H1 (cell line): Measurements from ENCODE around the gene SEC24C. TPM values are rescaled to one million over a fixed set of nuclear protein-coding genes. Genes with fewer than 3 reads are reported as not detected.
"Not testable (repeated sequence)": the region's sequence is repeated elsewhere in the genome, so short reads cannot be mapped to it uniquely, and the experiment has no call there.

ENCODE experiments used
- CTCF ChIA-PET: fragments of 300-600 bp; sonication (Branson Sonifier 250); formaldehyde crosslinking; loops from one replicate; lab custom pipeline; 2021; ENCODE audit not compliant: partially characterized antibody; lab: Charles Lee
- POLR2A ChIA-PET: fragments of 300-600 bp; sonication (Branson Sonifier 250); formaldehyde crosslinking; loops from one replicate; lab custom pipeline; 2021; ENCODE audit warnings: inconsistent platforms; ENCODE audit not compliant: partially characterized antibody; lab: Charles Lee
- DNase-seq, 2 experiments: peaks; one replicate each; pipeline versions ENCODE4 v3.0.0 to v3.0.0-alpha.2; 2010 to 2022; ENCODE audit warnings: low spot score in 2 of 2, low read depth in 1 of 2, mixed read lengths in 1 of 2
- FAIRE-seq: peaks from 2 replicates; lab custom pipeline; 2011; peaks lifted over from hg19 to GRCh38; lab: Jason Lieb, UNC
- H2AFZ ChIP-seq: 2 replicates; pipeline ENCODE4 v1.8.1; 2012; ENCODE audit warnings: low read length, inconsistent platforms
- H2AK5ac ChIP-seq: 2 replicates; pipeline ENCODE4 v1.6.1; 2013; ENCODE audit warnings: low read depth, low read length
- H2BK120ac ChIP-seq: replicated peaks from 2 replicates; pipeline ENCODE3; 2013; ENCODE audit warnings: low read depth, low read length, inconsistent platforms
- H2BK12ac ChIP-seq: 2 replicates; pipeline ENCODE4 v1.6.1; 2013; ENCODE audit warnings: low read depth, low read length
- H2BK15ac ChIP-seq: 2 replicates; pipeline ENCODE4 v1.6.1; 2013; ENCODE audit warnings: low read length
- H2BK20ac ChIP-seq: 2 replicates; pipeline ENCODE4 v1.6.1; 2013; ENCODE audit warnings: low read length
- H2BK5ac ChIP-seq: 2 replicates; pipeline ENCODE4 v1.6.1; 2013; ENCODE audit warnings: low read depth, low read length
- H3K14ac ChIP-seq: 2 replicates; pipeline ENCODE4 v1.6.1; 2013; ENCODE audit warnings: inconsistent platforms; ENCODE audit not compliant: insufficient read length
- H3K18ac ChIP-seq: 2 replicates; pipeline ENCODE4 v1.6.1; 2013; ENCODE audit warnings: low read length; ENCODE audit errors: extremely low read depth
- H3K23ac ChIP-seq: 2 replicates; pipeline ENCODE4 v1.6.1; 2013; ENCODE audit warnings: inconsistent platforms; ENCODE audit not compliant: insufficient read length
- H3K23me2 ChIP-seq: 2 replicates; pipeline ENCODE4 v1.6.1; 2013; ENCODE audit warnings: low read depth, low read length
- H3K27ac ChIP-seq: 2 replicates; pipeline ENCODE4 v1.6.1; 2011; ENCODE audit warnings: low read depth, low read length, inconsistent platforms
- H3K27me3 ChIP-seq, 4 experiments: replicated peaks in 1 of 4; 1 replicate in 1 of 4; 2 replicates in 3 of 4; pipeline versions ENCODE4 v1.6.1 to v1.8.1; 2011 to 2013; ENCODE audit warnings: low read length in 3 of 4, mild to moderate bottlenecking in 3 of 4, inconsistent platforms in 2 of 4, mixed read lengths in 2 of 4, moderate library complexity in 1 of 4; ENCODE audit not compliant: control insufficient read depth in 3 of 4, insufficient read depth in 3 of 4; ENCODE audit errors: extremely low read depth in 1 of 4
- H3K36me3 ChIP-seq, 4 experiments: 2 replicates each; pipeline versions ENCODE4 v1.6.1 to v1.8.1; 2011 to 2013; ENCODE audit warnings: mild to moderate bottlenecking in 4 of 4, low read length in 3 of 4, moderate library complexity in 2 of 4, control low read depth in 1 of 4, inconsistent platforms in 1 of 4; ENCODE audit not compliant: insufficient read depth in 4 of 4, control insufficient read depth in 2 of 4
- H3K4ac ChIP-seq: replicated peaks from 2 replicates; pipeline ENCODE3; 2013; ENCODE audit warnings: low read length, low read depth, mixed read lengths, inconsistent platforms; ENCODE audit not compliant: insufficient read length
- H3K4me1 ChIP-seq, 4 experiments: replicated peaks in 1 of 4; 1 replicate in 1 of 4; 2 replicates in 3 of 4; pipeline versions ENCODE4 v1.6.1 to v1.8.1; 2011 to 2013; ENCODE audit warnings: low read length in 3 of 4, inconsistent platforms in 2 of 4, mixed read lengths in 1 of 4; ENCODE audit not compliant: insufficient read depth in 4 of 4, control insufficient read depth in 3 of 4
- H3K4me2 ChIP-seq, 2 experiments: 2 replicates each; pipeline versions ENCODE4 v1.6.1 to v1.8.1; 2011 to 2013; ENCODE audit warnings: low read depth in 2 of 2, low read length in 2 of 2, control low read depth in 1 of 2, inconsistent platforms in 1 of 2, mild to moderate bottlenecking in 1 of 2; ENCODE audit not compliant: insufficient read depth in 1 of 2
- H3K4me3 ChIP-seq, 4 experiments: fragments of 200-600, 300-600 bp in 1 of 4; sonication (generic), shearing (Covaris generic), sonication (Bioruptor Twin) in 1 of 4; 2 replicates each; pipeline versions ENCODE4 v1.5.1 to v1.8.1; 2011 to 2016; ENCODE audit warnings: low read length in 4 of 4, low read depth in 3 of 4, control low read depth in 2 of 4, inconsistent platforms in 2 of 4, mild to moderate bottlenecking in 2 of 4, mixed read lengths in 1 of 4, moderate library complexity in 1 of 4; ENCODE audit not compliant: insufficient read depth in 2 of 4; ENCODE audit errors: extremely low read depth in 1 of 4
- H3K56ac ChIP-seq: replicated peaks from 2 replicates; pipeline ENCODE3; 2013; ENCODE audit warnings: low read depth, mild to moderate bottlenecking, mixed read lengths, low read length, inconsistent platforms; ENCODE audit not compliant: insufficient read length
- H3K79me1 ChIP-seq: 2 replicates; pipeline ENCODE4 v1.6.1; 2013; ENCODE audit warnings: low read depth, low read length, control low read depth
- H3K79me2 ChIP-seq, 2 experiments: 2 replicates each; pipeline versions ENCODE4 v1.6.1 to v1.8.1; 2012 to 2013; ENCODE audit warnings: low read length in 2 of 2, mild to moderate bottlenecking in 2 of 2, inconsistent platforms in 1 of 2; ENCODE audit not compliant: insufficient read depth in 2 of 2, control insufficient read depth in 1 of 2
- H3K9ac ChIP-seq, 4 experiments: replicated peaks in 1 of 4; 1 replicate in 1 of 4; 2 replicates in 3 of 4; pipeline versions ENCODE4 v1.6.1 to v1.8.1; 2011 to 2013; ENCODE audit warnings: low read depth in 3 of 4, low read length in 3 of 4, control low read depth in 2 of 4, mild to moderate bottlenecking in 2 of 4, moderate library complexity in 2 of 4, inconsistent platforms in 1 of 4; ENCODE audit errors: extremely low read depth in 1 of 4
- H3K9me3 ChIP-seq, 2 experiments: 2 replicates each; pipeline versions ENCODE4 v1.6.1 to v1.8.1; 2012 to 2013; ENCODE audit warnings: mild to moderate bottlenecking in 2 of 2, moderate library complexity in 2 of 2, control low read depth in 1 of 2, inconsistent platforms in 1 of 2, low read depth in 1 of 2, low read length in 1 of 2, mixed read lengths in 1 of 2; ENCODE audit not compliant: insufficient read depth in 2 of 2
- H4K20me1 ChIP-seq, 2 experiments: replicated peaks in 1 of 2; 2 replicates each; pipeline versions ENCODE3 to v1.8.1; 2011 to 2013; ENCODE audit warnings: inconsistent platforms in 2 of 2, low read length in 2 of 2, mild to moderate bottlenecking in 1 of 2; ENCODE audit not compliant: insufficient read depth in 2 of 2, control insufficient read depth in 1 of 2
- H4K5ac ChIP-seq: 2 replicates; pipeline ENCODE4 v1.6.1; 2013; ENCODE audit warnings: low read length, low read depth, mixed read lengths, inconsistent platforms; ENCODE audit not compliant: insufficient read length
- H4K8ac ChIP-seq: 2 replicates; pipeline ENCODE4 v1.8.0; 2013; ENCODE audit warnings: mild to moderate bottlenecking, moderate library complexity, low read length, inconsistent platforms; ENCODE audit not compliant: insufficient read depth; ENCODE audit errors: extremely low read depth
- H4K91ac ChIP-seq: replicated peaks from 2 replicates; pipeline ENCODE3; 2013; ENCODE audit warnings: low read length, mixed read lengths, inconsistent platforms; ENCODE audit not compliant: insufficient read length
- FOSL1 ChIP-seq: IDR thresholded peaks from 2 replicates; pipeline ENCODE4 v1.6.1; 2011; ENCODE audit warnings: mild to moderate bottlenecking, low read depth, low read length, moderate library complexity; ENCODE audit not compliant: insufficient read depth
- KDM4A ChIP-seq: IDR thresholded peaks from one replicate; pipeline ENCODE4 v1.7.1; 2012; ENCODE audit warnings: low read depth, mild to moderate bottlenecking, moderate library complexity, low read length, inconsistent platforms; ENCODE audit not compliant: severe bottlenecking
- PHF8 ChIP-seq: fragments of 200-600 bp; sonication (generic); conservative IDR thresholded peaks from 2 replicates; pipeline ENCODE4 v1.7.1; 2012; ENCODE audit warnings: low read depth, mild to moderate bottlenecking, inconsistent platforms, low read length, moderate library complexity
- RFX5 ChIP-seq: IDR thresholded peaks from 2 replicates; pipeline ENCODE4 v1.6.1; 2011; ENCODE audit warnings: low read depth, low read length, improper control_type of control experiment, borderline replicate concordance
- polyA plus RNA-seq, 7 experiments: library from polyadenylated mRNA; depleted of rRNA in 3 of 7; stranded (reverse) in 5 of 7; unstranded in 2 of 7; fragments of >200 nt in 5 of 7; fragments of 200-250 nt in 2 of 7; gene quantifications; 1 replicate in 5 of 7; 2 replicates in 1 of 7; 4 replicates in 1 of 7; pipeline versions ENCODE4 v1.2.1 to v1.2.3, GENCODE V29; 2011 to 2013; ENCODE audit warnings: missing spikeins in 2 of 7, mixed read lengths in 2 of 7
- total RNA-seq: library from RNA; stranded (reverse); fragmentation: NEBNext Ultra II Directional; extraction: Animal tissue kit (Norgen Biotek cat#: 25700); gene quantifications from 2 replicates; pipeline ENCODE4 v1.2.1, GENCODE V29; 2021
- TF ChIP-seq, protein P1 (sequence below), 3 experiments: IDR thresholded peaks; 1 replicate in 2 of 3; 2 replicates in 1 of 3; pipeline versions ENCODE4 v1.5.1 to v1.6.1; 2011; ENCODE audit warnings: low read length in 3 of 3, mild to moderate bottlenecking in 3 of 3, inconsistent platforms in 2 of 3, low read depth in 1 of 3, moderate library complexity in 1 of 3; ENCODE audit not compliant: insufficient read depth in 1 of 3; ENCODE audit errors: control extremely low read depth in 1 of 3

The SEC24C gene
- total and polyA plus RNA-seq, 2 of the 8 experiments (the other 6 are each of a cell fraction or from before 2014, with no cell fraction given), result 63.2 to 67.4 TPM

DNA sequence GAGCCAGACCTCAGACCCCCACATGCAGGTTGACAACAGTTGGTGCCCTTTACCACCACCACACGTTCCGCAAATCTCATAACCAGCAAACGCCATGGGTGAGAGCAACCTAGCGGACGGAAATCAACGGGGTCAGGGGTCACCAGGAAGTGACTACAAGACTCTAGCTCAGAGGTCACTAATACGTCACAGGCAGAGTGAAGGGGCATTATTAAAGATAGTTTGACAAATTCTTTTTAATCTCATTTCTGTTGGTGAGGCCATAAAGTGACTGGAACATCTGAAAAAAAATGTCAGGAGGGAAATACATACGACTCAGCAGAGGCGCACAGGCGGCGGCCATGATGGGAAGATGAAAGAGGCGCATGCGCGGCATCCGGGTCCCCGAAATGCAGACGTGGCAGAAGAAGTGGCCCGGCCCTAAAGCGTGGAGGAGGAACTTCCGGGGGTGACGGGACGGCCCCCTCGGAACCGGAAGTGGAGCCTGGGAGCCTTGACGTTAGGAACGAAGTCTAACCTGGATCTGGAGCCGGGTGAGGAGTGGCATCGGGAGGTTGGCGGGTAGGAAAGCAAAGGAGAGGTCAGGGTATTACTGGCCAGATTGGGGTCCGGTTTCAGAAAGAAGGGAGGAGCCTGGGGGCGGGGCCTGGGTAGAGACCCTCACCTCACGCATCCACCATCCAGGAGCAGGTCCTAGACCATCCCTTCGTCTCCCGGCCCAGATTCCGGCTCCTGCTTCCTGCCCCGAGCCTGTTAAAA lies at the start of gene SEC24C (continued):
- TF ChIP-seq, protein P1, sequence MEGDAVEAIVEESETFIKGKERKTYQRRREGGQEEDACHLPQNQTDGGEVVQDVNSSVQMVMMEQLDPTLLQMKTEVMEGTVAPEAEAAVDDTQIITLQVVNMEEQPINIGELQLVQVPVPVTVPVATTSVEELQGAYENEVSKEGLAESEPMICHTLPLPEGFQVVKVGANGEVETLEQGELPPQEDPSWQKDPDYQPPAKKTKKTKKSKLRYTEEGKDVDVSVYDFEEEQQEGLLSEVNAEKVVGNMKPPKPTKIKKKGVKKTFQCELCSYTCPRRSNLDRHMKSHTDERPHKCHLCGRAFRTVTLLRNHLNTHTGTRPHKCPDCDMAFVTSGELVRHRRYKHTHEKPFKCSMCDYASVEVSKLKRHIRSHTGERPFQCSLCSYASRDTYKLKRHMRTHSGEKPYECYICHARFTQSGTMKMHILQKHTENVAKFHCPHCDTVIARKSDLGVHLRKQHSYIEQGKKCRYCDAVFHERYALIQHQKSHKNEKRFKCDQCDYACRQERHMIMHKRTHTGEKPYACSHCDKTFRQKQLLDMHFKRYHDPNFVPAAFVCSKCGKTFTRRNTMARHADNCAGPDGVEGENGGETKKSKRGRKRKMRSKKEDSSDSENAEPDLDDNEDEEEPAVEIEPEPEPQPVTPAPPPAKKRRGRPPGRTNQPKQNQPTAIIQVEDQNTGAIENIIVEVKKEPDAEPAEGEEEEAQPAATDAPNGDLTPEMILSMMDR (IDR thresholded peaks at IDR 0.05; ENCODE audit: control extremely low read depth in 1 of 3, insufficient read depth in 1 of 3, low read depth in 1 of 3, low read length in 3 of 3), result peak in 1 of 3 experiments; percentile 2; a peak in 2 of 4 replicates
- no peak for TF ChIP-seq KDM4A
- no peak for TF ChIP-seq FOSL1
- peak; percentile 80 for TF ChIP-seq PHF8
- no peak for TF ChIP-seq RFX5

GRCh38 chr10:73695302-73695701 lies 48.9 kb upstream of the SEC24C start:
- CTCF ChIA-PET, result not testable (repeated sequence)

More at GRCh38 chr10:73695302-73695701, 48.9 kb upstream of the SEC24C start:
- FAIRE-seq, H2BK12ac ChIP-seq, H3K23me2 ChIP-seq, H3K14ac ChIP-seq, H4K91ac ChIP-seq, H2AFZ ChIP-seq, H3K18ac ChIP-seq, H3K79me2 ChIP-seq, H4K8ac ChIP-seq, H2BK5ac ChIP-seq, H3K9ac ChIP-seq, H4K20me1 ChIP-seq, H2AK5ac ChIP-seq, H3K4me1 ChIP-seq, H4K5ac ChIP-seq, H2BK120ac ChIP-seq, H3K79me1 ChIP-seq, POLR2A ChIA-PET, H3K9me3 ChIP-seq, H3K27ac ChIP-seq, H3K4me3 ChIP-seq, H3K4me2 ChIP-seq, H3K27me3 ChIP-seq, H3K23ac ChIP-seq, H3K56ac ChIP-seq, H3K36me3 ChIP-seq, H3K4ac ChIP-seq, H2BK20ac ChIP-seq, H2BK15ac ChIP-seq, DNase-seq: not testable (repeated sequence)
